Right lobe of liver (tissue), 4 donors: Measurements from ENCODE around the gene NT5C1B.

Experiments
- POLR2A ChIP-seq: fragments of 450-650 bp; IDR thresholded peaks from one replicate; pipeline ENCODE4 v1.6.1; 2017; ENCODE audit warnings: antibody characterized with exemption, mild to moderate bottlenecking
- TF ChIP-seq, protein P1 (sequence below), 4 donors: fragments of 200-600 bp in 3 of 4; fragments of 450-650 bp in 1 of 4; IDR thresholded peaks; one replicate each; pipeline versions ENCODE4 v1.5.1 to v1.8.0; 2016 to 2022; ENCODE audit warnings: antibody characterized with exemption in 4 of 4, mild to moderate bottlenecking in 2 of 4
- donor health status: DM: no; HTN: no; CAD: no.
- donor health status: DM: no; HTN: no; CAD: no.
- donor health status: DM: no; HTN: yes; CAD: no.

GRCh38 chr2:18589354-18589753 lies at the start of gene NT5C1B:
- no peak for TF ChIP-seq POLR2A
- TF ChIP-seq, protein P1, sequence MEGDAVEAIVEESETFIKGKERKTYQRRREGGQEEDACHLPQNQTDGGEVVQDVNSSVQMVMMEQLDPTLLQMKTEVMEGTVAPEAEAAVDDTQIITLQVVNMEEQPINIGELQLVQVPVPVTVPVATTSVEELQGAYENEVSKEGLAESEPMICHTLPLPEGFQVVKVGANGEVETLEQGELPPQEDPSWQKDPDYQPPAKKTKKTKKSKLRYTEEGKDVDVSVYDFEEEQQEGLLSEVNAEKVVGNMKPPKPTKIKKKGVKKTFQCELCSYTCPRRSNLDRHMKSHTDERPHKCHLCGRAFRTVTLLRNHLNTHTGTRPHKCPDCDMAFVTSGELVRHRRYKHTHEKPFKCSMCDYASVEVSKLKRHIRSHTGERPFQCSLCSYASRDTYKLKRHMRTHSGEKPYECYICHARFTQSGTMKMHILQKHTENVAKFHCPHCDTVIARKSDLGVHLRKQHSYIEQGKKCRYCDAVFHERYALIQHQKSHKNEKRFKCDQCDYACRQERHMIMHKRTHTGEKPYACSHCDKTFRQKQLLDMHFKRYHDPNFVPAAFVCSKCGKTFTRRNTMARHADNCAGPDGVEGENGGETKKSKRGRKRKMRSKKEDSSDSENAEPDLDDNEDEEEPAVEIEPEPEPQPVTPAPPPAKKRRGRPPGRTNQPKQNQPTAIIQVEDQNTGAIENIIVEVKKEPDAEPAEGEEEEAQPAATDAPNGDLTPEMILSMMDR (IDR thresholded peaks at IDR 0.05), result no peak
